Epithelial cell of esophagus (primary cell): ENCODE measurements around the gene PDZRN3.
A peak's percentile ranks its signal among the peaks of the same experiment; 100 is the strongest.

Experiments
- DNase-seq: peaks from one replicate; pipeline ENCODE4 v3.0.0; 2010; ENCODE audit warnings: low read depth
- H3K4me3 ChIP-seq: 2 replicates; pipeline ENCODE4 v1.5.1; 2011; ENCODE audit warnings: mild to moderate bottlenecking, low read length, control low read depth
- CTCF ChIP-seq: IDR thresholded peaks from 2 replicates; pipeline ENCODE4 v1.5.1; 2011; ENCODE audit warnings: low read depth, mild to moderate bottlenecking, low read length, control low read depth, inconsistent platforms; ENCODE audit not compliant: insufficient read depth; ENCODE audit errors: missing control alignments

PDZRN3 gene

GRCh38 chr3:73509816-73510215 is 114.9 kb downstream of the PDZRN3 start:
- TF ChIP-seq CTCF: no peak
- DNase-seq: no peak
- H3K4me3 ChIP-seq: no peak overlapping the region

DNA sequence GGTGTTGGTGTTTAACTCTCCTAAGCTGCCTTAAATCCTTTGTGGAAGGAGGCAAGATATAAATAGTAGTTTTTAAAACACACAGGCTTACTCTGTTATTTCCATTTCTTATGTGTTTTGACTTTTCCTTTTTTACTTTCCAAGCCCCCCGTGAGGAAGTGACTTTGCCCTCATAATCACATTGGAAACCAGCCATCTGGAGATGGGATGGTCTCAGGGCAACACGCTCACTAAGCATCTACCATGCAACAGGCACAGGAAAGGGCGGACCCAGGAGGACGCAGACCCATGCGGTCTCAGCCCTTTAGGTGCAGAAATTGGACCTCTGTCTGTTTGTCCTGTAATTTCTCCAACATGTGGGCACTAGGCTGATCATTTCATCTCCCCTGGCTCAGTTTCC is 115.7 kb downstream of the PDZRN3 start:
- no peak for DNase-seq
- no peak overlapping the region for H3K4me3 ChIP-seq
- TF ChIP-seq CTCF: no peak

DNA sequence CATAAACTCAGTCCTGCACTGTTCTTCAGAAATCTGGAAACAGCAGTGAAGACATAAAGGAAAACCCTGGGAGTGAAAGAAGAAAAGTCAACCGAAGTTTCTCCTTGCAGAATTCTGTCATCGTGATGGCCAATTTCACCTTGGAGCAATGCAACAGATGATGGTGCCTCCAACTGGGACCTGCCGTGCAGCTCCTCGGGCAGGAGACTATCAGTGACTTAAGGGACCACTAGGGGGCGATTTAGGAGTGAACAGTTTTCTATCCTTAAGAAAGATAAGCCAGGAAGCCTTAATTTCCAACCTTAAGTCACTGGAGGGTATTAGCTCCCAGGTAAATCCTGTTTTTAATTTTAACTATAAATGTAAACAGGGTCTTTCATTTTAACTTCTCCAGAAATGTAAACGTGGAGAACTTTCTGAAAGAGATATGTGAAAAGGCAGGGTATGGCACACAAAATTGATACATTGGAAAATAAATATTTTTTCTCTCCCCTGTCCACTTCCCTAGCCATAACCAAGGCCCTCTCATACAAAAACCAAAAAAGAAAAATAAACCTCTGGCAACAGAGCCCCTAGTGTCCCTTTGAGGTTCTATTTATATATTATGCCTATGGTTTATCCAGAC is 116.3 kb downstream of the PDZRN3 start:
- peak; percentile 77 for TF ChIP-seq CTCF
- DNase-seq: peak; percentile 74
- no peak overlapping the region for H3K4me3 ChIP-seq

- H3K4me3 ChIP-seq: no peak overlapping the region
- no peak for TF ChIP-seq CTCF
- no peak for DNase-seq
Observed at GRCh38 chr3:73504852-73505251, 119.9 kb downstream of the PDZRN3 start.

GRCh38 chr3:73504239-73504638 is 120.5 kb downstream of the PDZRN3 start:
- no peak overlapping the region for H3K4me3 ChIP-seq
- TF ChIP-seq CTCF: no peak
- DNase-seq: no peak

DNA sequence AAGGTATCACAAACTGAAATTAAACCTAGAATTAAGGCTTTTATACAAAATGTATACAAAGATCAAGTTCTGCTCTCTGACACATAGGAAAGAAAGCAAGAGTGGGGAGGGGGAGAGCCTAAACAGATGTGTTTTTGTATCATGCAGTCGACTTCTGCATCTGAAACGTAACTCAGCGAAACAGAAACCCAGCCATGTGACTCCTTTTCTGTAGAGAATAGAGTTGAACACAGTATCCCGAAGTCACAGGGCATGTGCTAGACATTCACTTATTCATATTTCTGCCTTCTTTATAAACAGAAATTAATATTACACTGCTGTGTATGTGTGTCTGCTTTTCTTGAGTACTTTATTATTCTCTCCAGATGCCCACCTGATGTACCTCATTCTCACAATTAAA is 121.0 kb downstream of the PDZRN3 start:
- TF ChIP-seq CTCF: no peak
- H3K4me3 ChIP-seq: no peak overlapping the region
- no peak for DNase-seq
